K562 (cell line): ENCODE measurements around the gene SPEM3. TPM values are rescaled to one million over a fixed set of nuclear protein-coding genes. Genes with fewer than 3 reads are reported as not detected.

Source experiments
- CBX3 ChIP-seq, 2 experiments: IDR thresholded peaks; 1 replicate in 1 of 2; 2 replicates in 1 of 2; pipeline ENCODE4 v1.6.1; 2012; ENCODE audit warnings: inconsistent platforms in 2 of 2, low read length in 2 of 2, borderline replicate concordance in 1 of 2, control low read depth in 1 of 2
- FOXA1 ChIP-seq: fragments of 450-650 bp; IDR thresholded peaks from 2 replicates; pipeline ENCODE4 v1.6.1; 2016; ENCODE audit warnings: mild to moderate bottlenecking, borderline replicate concordance
- HNRNPH1 ChIP-seq: fragments of 200-400 bp; formaldehyde crosslinking; optimal IDR thresholded peaks from 2 replicates; pipeline ENCODE3; 2017; ENCODE audit warnings: low read depth, mild to moderate bottlenecking, low read length, moderate library complexity
- JUND ChIP-seq, 2 experiments: IDR thresholded peaks; 2 replicates in 1 of 2; 3 replicates in 1 of 2; pipeline ENCODE4 v1.6.1; 2011; ENCODE audit warnings: borderline replicate concordance in 2 of 2, low read depth in 2 of 2, low read length in 2 of 2, improper control_type of control experiment in 1 of 2, missing biosample characterization in 1 of 2, missing genetic modification characterization in 1 of 2, missing genetic modification reagents in 1 of 2
- MAFG ChIP-seq: fragments of 450-650 bp; conservative IDR thresholded peaks from 2 replicates; pipeline ENCODE4 v1.6.1; 2016; ENCODE audit warnings: missing genetic modification characterization, missing compliant biosample characterization
- MEF2D ChIP-seq: conservative IDR thresholded peaks from 2 replicates; pipeline ENCODE4 v1.6.1; 2016; ENCODE audit warnings: low read depth, missing genetic modification characterization, missing compliant biosample characterization
- MEIS2 ChIP-seq: fragments of 450-650 bp; IDR thresholded peaks from 2 replicates; pipeline ENCODE4 v1.6.1; 2014; ENCODE audit warnings: mild to moderate bottlenecking; ENCODE audit not compliant: partially characterized antibody
- MTA1 ChIP-seq: fragments of 450-650 bp; IDR thresholded peaks from 2 replicates; pipeline ENCODE4 v1.6.1; 2017; ENCODE audit warnings: borderline replicate concordance
- NFE2 ChIP-seq: IDR thresholded peaks from 2 replicates; pipeline ENCODE4 v1.6.1; 2014; ENCODE audit warnings: antibody characterized with exemption, low read depth
- NFIC ChIP-seq: fragments of 450-650 bp; IDR thresholded peaks from 2 replicates; pipeline ENCODE4 v1.6.1; 2017; ENCODE audit warnings: mild to moderate bottlenecking, inconsistent platforms
- PTRF ChIP-seq: fragments of 450-650 bp; IDR thresholded peaks from 2 replicates; pipeline ENCODE4 v1.6.1; 2016; ENCODE audit warnings: mild to moderate bottlenecking, missing genetic modification characterization, missing compliant biosample characterization
- RBM22 ChIP-seq: fragments of 200-400 bp; formaldehyde crosslinking; IDR thresholded peaks from 2 replicates; pipeline ENCODE4 v1.6.1; 2018; ENCODE audit warnings: low read length, low read depth; ENCODE audit not compliant: poor library complexity, severe bottlenecking
- RFX7 ChIP-seq: fragments of 250-450 bp; sonication (Bioruptor Pico); IDR thresholded peaks from 2 replicates; pipeline ENCODE4 v1.5.1; 2021; ENCODE audit warnings: mild to moderate bottlenecking
- RNF2 ChIP-seq: sonication (generic); IDR thresholded peaks from 2 replicates; pipeline ENCODE4 v1.6.1; 2016
- SMAD4 ChIP-seq: fragments of 250-450 bp; sonication (Bioruptor Pico); conservative IDR thresholded peaks from 2 replicates; pipeline ENCODE4 v1.8.0; 2021; ENCODE audit warnings: inconsistent platforms, mild to moderate bottlenecking, moderate library complexity
- SREBF2 ChIP-seq: sonication (generic); formaldehyde crosslinking; IDR thresholded peaks from 2 replicates; pipeline ENCODE4 v1.4.0; 2020; ENCODE audit warnings: mild to moderate bottlenecking, missing genetic modification reagents
- STAT5B ChIP-seq: fragments of 250-450 bp; sonication (Bioruptor Pico); IDR thresholded peaks from 2 replicates; pipeline ENCODE4 v1.8.0; 2021; ENCODE audit warnings: mild to moderate bottlenecking, inconsistent platforms
- TAF15 ChIP-seq: fragments of 200-400 bp; formaldehyde crosslinking; IDR thresholded peaks from 2 replicates; pipeline ENCODE4 v1.6.1; 2017; ENCODE audit warnings: mild to moderate bottlenecking, low read depth, low read length, moderate library complexity
- TEAD4 ChIP-seq, 2 experiments: sonication (generic) in 1 of 2; formaldehyde crosslinking in 1 of 2; IDR thresholded peaks; 2 replicates each; pipeline versions ENCODE4 v1.6.1 to v1.8.0; 2012 to 2022; ENCODE audit warnings: borderline replicate concordance in 1 of 2, inconsistent platforms in 1 of 2, low read length in 1 of 2, mild to moderate bottlenecking in 1 of 2, missing genetic modification reagents in 1 of 2
- TSC22D4 ChIP-seq: fragments of 450-650 bp; IDR thresholded peaks from 2 replicates; pipeline ENCODE4 v1.6.1; 2016; ENCODE audit warnings: missing genetic modification characterization, missing biosample characterization, control low read depth
- ZNF316 ChIP-seq: fragments of 450-650 bp; IDR thresholded peaks from 2 replicates; pipeline ENCODE4 v1.6.1; 2016
- polyA plus RNA-seq, 8 experiments: library from polyadenylated mRNA; depleted of rRNA in 4 of 8; stranded (reverse) in 5 of 8; unstranded in 3 of 8; fragments of >200 nt; fragmentation: Nextera tagmentation in 2 of 8; fragmentation: Illumina TruSeq in 1 of 8; extraction: Ambion mirVana in 2 of 8; extraction: Trizol in 1 of 8; gene quantifications; 2 replicates each; pipeline versions ENCODE4 v1.2.1 to v1.2.3, GENCODE V29; 2011 to 2014; ENCODE audit warnings: inconsistent platforms in 1 of 8, missing spikeins in 1 of 8
- total RNA-seq, 7 experiments: library from RNA; depleted of rRNA in 6 of 7; stranded (reverse); fragments of >200 nt in 6 of 7; fragmentation: Illumina TruSeq in 2 of 7; extraction: Trizol in 2 of 7; gene quantifications; 2 replicates each; pipeline versions ENCODE4 v1.2.1 to v1.2.3, GENCODE V29; 2011 to 2021; ENCODE audit warnings: low replicate concordance in 1 of 7
- TF ChIP-seq, protein P1 (sequence below): fragments of 450-650 bp; conservative IDR thresholded peaks from 2 replicates; pipeline ENCODE4 v1.6.1; 2016; ENCODE audit warnings: missing genetic modification characterization, low read depth, mild to moderate bottlenecking, missing compliant biosample characterization, moderate library complexity
- TF ChIP-seq, protein P2 (sequence below): IDR thresholded peaks from 2 replicates; pipeline ENCODE4 v1.6.1; 2016; ENCODE audit warnings: missing genetic modification characterization, missing compliant biosample characterization
- TF ChIP-seq, protein P3 (sequence below): fragments of 450-650 bp; IDR thresholded peaks from 2 replicates; pipeline ENCODE4 v1.6.1; 2016; ENCODE audit warnings: mild to moderate bottlenecking
- TF ChIP-seq, protein P4 (sequence below): sonication (generic); formaldehyde crosslinking; IDR thresholded peaks from 2 replicates; pipeline ENCODE4 v1.8.0; 2022; ENCODE audit warnings: mild to moderate bottlenecking, missing genetic modification reagents

SPEM3 gene
- total and polyA plus RNA-seq, 9 of the 15 experiments (the other 6 are each of a cell fraction or from before 2014, with no cell fraction given) = not detected

DNA sequence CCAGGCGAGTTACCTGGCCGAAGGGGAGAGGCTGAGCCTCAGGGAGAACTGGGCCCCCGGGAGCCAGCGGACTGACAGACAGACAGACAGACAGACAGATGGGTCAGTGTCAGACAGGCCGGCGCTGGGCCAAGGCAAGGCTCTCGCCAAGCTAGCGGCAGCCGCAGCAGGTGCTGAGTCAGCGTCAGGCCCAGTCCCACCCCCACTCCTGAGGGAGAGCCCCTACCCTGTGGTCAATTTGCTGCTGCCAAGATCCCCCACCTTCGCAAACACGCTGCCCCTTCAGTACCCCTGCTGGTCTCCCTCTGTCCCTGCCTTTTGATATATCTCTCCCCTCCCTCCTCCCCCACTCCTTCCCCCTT, 12.2 kb downstream of the SPEM3 start (continued):
- TF ChIP-seq CBX3 (IDR thresholded peaks at IDR 0.05; ENCODE audit: borderline replicate concordance in 1 of 2, low read length in 2 of 2) (no peak), RBM22 (no peak), MEF2D (tag) (no peak), NFIC (peak; percentile 6; the same call in 1 of the 2 replicates), MEIS2 (peak; percentile 69), TAF15 (no peak), STAT5B (CRISPR knock-in tag) (no peak), RFX7 (CRISPR knock-in tag) (no peak), FOXA1 (no peak), MAFG (tag) (peak; percentile 87), SREBF2 (CRISPR knock-in tag) (no peak), HNRNPH1 (no peak), RNF2 (no peak), SMAD4 (CRISPR knock-in tag) (peak; percentile 67; the same call in 1 of the 2 replicates), ZNF316 (peak; percentile 97), NFE2 (peak; percentile 75), TSC22D4 (tag) (no peak), MTA1 (peak; percentile 56; the same call in 1 of the 2 replicates), TEAD4 (IDR thresholded peaks at IDR 0.05; ENCODE audit: low read length) (no peak), TEAD4 (CRISPR knock-in tag; IDR thresholded peaks at IDR 0.05; ENCODE audit: borderline replicate concordance) (no peak), PTRF (tag) (no peak), JUND (IDR thresholded peaks at IDR 0.05; ENCODE audit: borderline replicate concordance, low read depth, low read length) (0 out of 2 replicates have a peak, but pooled peaks have one; percentile 12), JUND (tag; IDR thresholded peaks at IDR 0.05; ENCODE audit: borderline replicate concordance, low read depth, low read length) (no peak)
- TF ChIP-seq, protein P1, sequence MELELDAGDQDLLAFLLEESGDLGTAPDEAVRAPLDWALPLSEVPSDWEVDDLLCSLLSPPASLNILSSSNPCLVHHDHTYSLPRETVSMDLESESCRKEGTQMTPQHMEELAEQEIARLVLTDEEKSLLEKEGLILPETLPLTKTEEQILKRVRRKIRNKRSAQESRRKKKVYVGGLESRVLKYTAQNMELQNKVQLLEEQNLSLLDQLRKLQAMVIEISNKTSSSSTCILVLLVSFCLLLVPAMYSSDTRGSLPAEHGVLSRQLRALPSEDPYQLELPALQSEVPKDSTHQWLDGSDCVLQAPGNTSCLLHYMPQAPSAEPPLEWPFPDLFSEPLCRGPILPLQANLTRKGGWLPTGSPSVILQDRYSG (tag) = no peak
- TF ChIP-seq, protein P2, sequence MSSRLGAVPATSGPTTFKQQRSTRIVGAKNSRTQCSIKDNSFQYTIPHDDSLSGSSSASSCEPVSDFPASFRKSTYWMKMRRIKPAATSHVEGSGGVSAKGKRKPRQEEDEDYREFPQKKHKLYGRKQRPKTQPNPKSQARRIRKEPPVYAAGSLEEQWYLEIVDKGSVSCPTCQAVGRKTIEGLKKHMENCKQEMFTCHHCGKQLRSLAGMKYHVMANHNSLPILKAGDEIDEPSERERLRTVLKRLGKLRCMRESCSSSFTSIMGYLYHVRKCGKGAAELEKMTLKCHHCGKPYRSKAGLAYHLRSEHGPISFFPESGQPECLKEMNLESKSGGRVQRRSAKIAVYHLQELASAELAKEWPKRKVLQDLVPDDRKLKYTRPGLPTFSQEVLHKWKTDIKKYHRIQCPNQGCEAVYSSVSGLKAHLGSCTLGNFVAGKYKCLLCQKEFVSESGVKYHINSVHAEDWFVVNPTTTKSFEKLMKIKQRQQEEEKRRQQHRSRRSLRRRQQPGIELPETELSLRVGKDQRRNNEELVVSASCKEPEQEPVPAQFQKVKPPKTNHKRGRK (tag) = no peak
- TF ChIP-seq, protein P3, sequence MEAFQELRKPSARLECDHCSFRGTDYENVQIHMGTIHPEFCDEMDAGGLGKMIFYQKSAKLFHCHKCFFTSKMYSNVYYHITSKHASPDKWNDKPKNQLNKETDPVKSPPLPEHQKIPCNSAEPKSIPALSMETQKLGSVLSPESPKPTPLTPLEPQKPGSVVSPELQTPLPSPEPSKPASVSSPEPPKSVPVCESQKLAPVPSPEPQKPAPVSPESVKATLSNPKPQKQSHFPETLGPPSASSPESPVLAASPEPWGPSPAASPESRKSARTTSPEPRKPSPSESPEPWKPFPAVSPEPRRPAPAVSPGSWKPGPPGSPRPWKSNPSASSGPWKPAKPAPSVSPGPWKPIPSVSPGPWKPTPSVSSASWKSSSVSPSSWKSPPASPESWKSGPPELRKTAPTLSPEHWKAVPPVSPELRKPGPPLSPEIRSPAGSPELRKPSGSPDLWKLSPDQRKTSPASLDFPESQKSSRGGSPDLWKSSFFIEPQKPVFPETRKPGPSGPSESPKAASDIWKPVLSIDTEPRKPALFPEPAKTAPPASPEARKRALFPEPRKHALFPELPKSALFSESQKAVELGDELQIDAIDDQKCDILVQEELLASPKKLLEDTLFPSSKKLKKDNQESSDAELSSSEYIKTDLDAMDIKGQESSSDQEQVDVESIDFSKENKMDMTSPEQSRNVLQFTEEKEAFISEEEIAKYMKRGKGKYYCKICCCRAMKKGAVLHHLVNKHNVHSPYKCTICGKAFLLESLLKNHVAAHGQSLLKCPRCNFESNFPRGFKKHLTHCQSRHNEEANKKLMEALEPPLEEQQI = no peak
- TF ChIP-seq, protein P4, sequence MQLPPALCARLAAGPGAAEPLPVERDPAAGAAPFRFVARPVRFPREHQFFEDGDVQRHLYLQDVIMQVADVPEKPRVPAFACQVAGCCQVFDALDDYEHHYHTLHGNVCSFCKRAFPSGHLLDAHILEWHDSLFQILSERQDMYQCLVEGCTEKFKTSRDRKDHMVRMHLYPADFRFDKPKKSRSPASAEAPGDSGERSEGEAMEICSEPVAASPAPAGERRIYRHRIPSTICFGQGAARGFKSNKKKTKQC (CRISPR knock-in tag) = 0 out of 2 replicates have a peak, but pooled peaks have one; percentile 41
